NCI-H187 treated with DMSO at 0.1 percent for 48 hours (cell line): Measurements from ENCODE around the gene RPRD1B.

Source experiments
- DNase-seq: peaks from one replicate; lab custom pipeline; 2025; lab: John Stamatoyannopoulos, UW

The RPRD1B gene

GRCh38 chr20:38121741-38122140 lies 88.2 kb downstream of the RPRD1B start:
- no peak for DNase-seq

GRCh38 chr20:38123021-38123587 lies 89.6 kb downstream of the RPRD1B start:
- DNase-seq = no peak

- no peak for DNase-seq
Observed at GRCh38 chr20:38125157-38126056, 91.9 kb downstream of the RPRD1B start.

- DNase-seq = no peak
Observed at GRCh38 chr20:38126146-38126921, 92.8 kb downstream of the RPRD1B start.

GRCh38 chr20:38126932-38127621 lies 93.5 kb downstream of the RPRD1B start:
- DNase-seq = no peak

GRCh38 chr20:38127920-38128528 lies 94.5 kb downstream of the RPRD1B start:
- no peak for DNase-seq

GRCh38 chr20:38128691-38129090 lies 95.1 kb downstream of the RPRD1B start:
- no peak for DNase-seq

GRCh38 chr20:38129248-38129865 lies 95.8 kb downstream of the RPRD1B start:
- DNase-seq = no peak

- no peak for DNase-seq
Observed at GRCh38 chr20:38129893-38130609, 96.5 kb downstream of the RPRD1B start.

GRCh38 chr20:38130687-38131587 lies 97.4 kb downstream of the RPRD1B start:
- DNase-seq = no peak

GRCh38 chr20:38131588-38132121 lies 98.1 kb downstream of the RPRD1B start:
- DNase-seq = no peak

GRCh38 chr20:38132156-38132909 lies 98.8 kb downstream of the RPRD1B start:
- no peak for DNase-seq

GRCh38 chr20:38132910-38133501 lies 99.5 kb downstream of the RPRD1B start:
- DNase-seq = no peak

GRCh38 chr20:38133680-38134426 lies 100.3 kb downstream of the RPRD1B start:
- no peak for DNase-seq

GRCh38 chr20:38134427-38135270 lies 101.1 kb downstream of the RPRD1B start:
- DNase-seq = no peak

GRCh38 chr20:38135271-38135650 lies 101.7 kb downstream of the RPRD1B start:
- no peak for DNase-seq
